Osteoblast (primary cell): ENCODE results near the gene SH3TC2. TPM values are rescaled to one million over a fixed set of nuclear protein-coding genes. Genes with fewer than 3 reads are reported as not detected.

Experiments
- DNase-seq: peaks from one replicate; pipeline ENCODE4 v3.0.0; 2011; ENCODE audit warnings: low spot score, mixed read lengths; ENCODE audit not compliant: insufficient read length; ENCODE audit errors: missing footprints
- H2AFZ ChIP-seq: 2 replicates; pipeline ENCODE4 v1.6.0; 2011; ENCODE audit warnings: mild to moderate bottlenecking, low read length
- H3K27ac ChIP-seq: 2 replicates; pipeline ENCODE4 v1.5.1; 2011; ENCODE audit warnings: mild to moderate bottlenecking, low read depth, low read length, moderate library complexity
- H3K27me3 ChIP-seq: 2 replicates; pipeline ENCODE4 v1.6.0; 2012; ENCODE audit warnings: mild to moderate bottlenecking, control low read depth, inconsistent platforms, low read length, moderate library complexity; ENCODE audit not compliant: insufficient read depth
- H3K36me3 ChIP-seq: 2 replicates; pipeline ENCODE4 v1.5.1; 2011; ENCODE audit warnings: mild to moderate bottlenecking, low read length, control low read depth, moderate library complexity; ENCODE audit not compliant: insufficient read depth
- H3K4me1 ChIP-seq: 2 replicates; pipeline ENCODE4 v1.5.1; 2011; ENCODE audit warnings: mild to moderate bottlenecking, low read length, control low read depth, moderate library complexity; ENCODE audit not compliant: insufficient read depth
- H3K4me2 ChIP-seq: 2 replicates; pipeline ENCODE4 v1.6.0; 2011; ENCODE audit warnings: mild to moderate bottlenecking, low read length; ENCODE audit not compliant: insufficient read depth
- H3K4me3 ChIP-seq: fragments of 200-600 bp; sonication (generic); 3 replicates; pipeline ENCODE4 v1.5.1; 2012; ENCODE audit warnings: mild to moderate bottlenecking, low read length, inconsistent platforms; ENCODE audit not compliant: insufficient read depth
- H3K79me2 ChIP-seq: 2 replicates; pipeline ENCODE4 v1.6.0; 2012; ENCODE audit warnings: mild to moderate bottlenecking, low read length, control low read depth, inconsistent platforms; ENCODE audit not compliant: insufficient read depth
- H3K9me3 ChIP-seq: 2 replicates; pipeline ENCODE4 v1.5.1; 2011; ENCODE audit warnings: low read depth, low read length, control low read depth
- H4K20me1 ChIP-seq: 2 replicates; pipeline ENCODE4 v1.6.0; 2012; ENCODE audit warnings: mild to moderate bottlenecking, low read length, control low read depth; ENCODE audit not compliant: insufficient read depth
- total RNA-seq: library from RNA; depleted of rRNA; stranded (reverse); fragments of >200 nt; gene quantifications from 2 replicates; pipeline ENCODE4 v1.2.3, GENCODE V29; 2012
- TF ChIP-seq, protein P1 (sequence below): IDR thresholded peaks from 2 replicates; pipeline ENCODE4 v1.5.1; 2011; ENCODE audit warnings: mild to moderate bottlenecking, low read depth, low read length, moderate library complexity; ENCODE audit errors: extremely low read depth

SH3TC2 gene
- total RNA-seq, 1 donor, result 0.72 TPM

DNA sequence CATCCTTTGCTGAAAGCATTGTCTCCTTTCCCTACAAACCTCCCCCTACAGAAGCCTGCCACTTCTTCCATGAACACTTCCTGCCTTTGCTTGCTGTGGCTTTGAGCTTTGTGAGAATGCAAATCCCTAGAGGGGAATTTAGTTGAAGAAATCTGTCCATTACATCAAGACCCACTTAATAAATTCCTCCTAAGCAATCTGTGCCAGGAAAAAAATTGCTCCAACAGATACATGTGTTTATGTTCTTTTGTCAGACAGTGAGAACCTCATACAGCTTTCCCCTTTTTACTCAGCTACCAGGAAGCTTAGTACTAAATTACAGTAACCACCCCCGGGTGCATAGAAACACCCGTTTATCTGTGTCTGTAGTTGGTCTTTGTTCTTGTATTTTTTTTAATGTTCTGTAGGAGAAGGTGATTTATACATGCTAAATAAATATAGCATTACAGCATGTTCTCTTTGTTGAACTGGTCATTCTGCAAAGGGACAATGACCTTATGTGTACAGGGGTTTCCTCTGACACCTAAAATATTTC, 43.9 kb downstream of the SH3TC2 start:
- peak; percentile 32 for DNase-seq
- no peaks in the 10 kb centered on the region for H3K27me3 ChIP-seq
- no peak overlapping the region for H3K4me3 ChIP-seq
- no peak overlapping the region for H2AFZ ChIP-seq
- H3K4me2 ChIP-seq, result no peak overlapping the region
- no peaks in the 10 kb centered on the region for H3K4me1 ChIP-seq
- no peaks in the 10 kb centered on the region for H3K9me3 ChIP-seq
- no peaks in the 10 kb centered on the region for H3K79me2 ChIP-seq
- H3K27ac ChIP-seq, result no peak overlapping the region
- TF ChIP-seq, protein P1, sequence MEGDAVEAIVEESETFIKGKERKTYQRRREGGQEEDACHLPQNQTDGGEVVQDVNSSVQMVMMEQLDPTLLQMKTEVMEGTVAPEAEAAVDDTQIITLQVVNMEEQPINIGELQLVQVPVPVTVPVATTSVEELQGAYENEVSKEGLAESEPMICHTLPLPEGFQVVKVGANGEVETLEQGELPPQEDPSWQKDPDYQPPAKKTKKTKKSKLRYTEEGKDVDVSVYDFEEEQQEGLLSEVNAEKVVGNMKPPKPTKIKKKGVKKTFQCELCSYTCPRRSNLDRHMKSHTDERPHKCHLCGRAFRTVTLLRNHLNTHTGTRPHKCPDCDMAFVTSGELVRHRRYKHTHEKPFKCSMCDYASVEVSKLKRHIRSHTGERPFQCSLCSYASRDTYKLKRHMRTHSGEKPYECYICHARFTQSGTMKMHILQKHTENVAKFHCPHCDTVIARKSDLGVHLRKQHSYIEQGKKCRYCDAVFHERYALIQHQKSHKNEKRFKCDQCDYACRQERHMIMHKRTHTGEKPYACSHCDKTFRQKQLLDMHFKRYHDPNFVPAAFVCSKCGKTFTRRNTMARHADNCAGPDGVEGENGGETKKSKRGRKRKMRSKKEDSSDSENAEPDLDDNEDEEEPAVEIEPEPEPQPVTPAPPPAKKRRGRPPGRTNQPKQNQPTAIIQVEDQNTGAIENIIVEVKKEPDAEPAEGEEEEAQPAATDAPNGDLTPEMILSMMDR, result no peak
- H3K36me3 ChIP-seq, result no peaks in the 10 kb centered on the region
- H4K20me1 ChIP-seq, result no peaks in the 10 kb centered on the region

DNA sequence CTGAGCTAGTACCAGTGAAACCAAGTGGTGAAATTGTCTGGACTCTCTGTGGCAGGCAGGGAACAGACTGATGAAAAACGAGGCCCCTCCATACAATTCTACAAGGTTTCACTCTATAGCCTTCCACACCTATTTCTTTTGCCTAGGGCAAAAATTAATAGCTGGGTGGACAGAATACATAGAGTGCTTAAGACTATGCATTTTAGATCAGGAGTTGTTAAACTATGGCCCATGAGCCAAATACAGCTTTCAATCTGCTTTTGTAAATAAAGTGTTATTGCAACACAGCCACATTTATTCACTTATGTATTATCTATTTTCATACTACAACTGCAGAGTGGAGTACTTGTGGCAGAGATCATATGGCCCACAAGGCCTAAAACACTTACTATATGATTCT, 45.2 kb downstream of the SH3TC2 start:
- Histone ChIP-seq H3K4me2 (no peak overlapping the region), H3K27me3 (no peaks in the 10 kb centered on the region), H3K36me3 (no peaks in the 10 kb centered on the region), H3K27ac (no peak overlapping the region), H2AFZ (no peak overlapping the region), H4K20me1 (no peaks in the 10 kb centered on the region), H3K4me3 (no peak overlapping the region), H3K4me1 (no peaks in the 10 kb centered on the region), H3K9me3 (no peaks in the 10 kb centered on the region), H3K79me2 (no peaks in the 10 kb centered on the region)
- TF ChIP-seq, protein P1, result no peak
- no peak for DNase-seq

- Histone ChIP-seq H4K20me1 (no peaks in the 10 kb centered on the region), H3K4me3 (no peak overlapping the region), H3K4me1 (no peaks in the 10 kb centered on the region), H3K27ac (no peak overlapping the region), H3K36me3 (no peaks in the 10 kb centered on the region), H3K27me3 (no peaks in the 10 kb centered on the region), H3K4me2 (no peak overlapping the region), H3K9me3 (no peaks in the 10 kb centered on the region), H2AFZ (no peak overlapping the region), H3K79me2 (no peaks in the 10 kb centered on the region)
- DNase-seq, result no peak
- TF ChIP-seq, protein P1, result no peak
These were observed 47.3 kb downstream of the SH3TC2 start for GRCh38 chr5:149015561-149015960.

GRCh38 chr5:149015126-149015525, 47.7 kb downstream of the SH3TC2 start:
- TF ChIP-seq, protein P1, result no peak
- Histone ChIP-seq H3K4me2 (no peak overlapping the region), H4K20me1 (no peaks in the 10 kb centered on the region), H3K4me1 (no peaks in the 10 kb centered on the region), H3K79me2 (no peaks in the 10 kb centered on the region), H2AFZ (no peak overlapping the region), H3K27me3 (no peaks in the 10 kb centered on the region), H3K36me3 (no peaks in the 10 kb centered on the region), H3K4me3 (no peak overlapping the region), H3K27ac (no peak overlapping the region), H3K9me3 (no peaks in the 10 kb centered on the region)
- no peak for DNase-seq
